H9 (cell line): Measurements from ENCODE around the gene ATXN10. TPM values are rescaled to one million over a fixed set of nuclear protein-coding genes. Genes with fewer than 3 reads are reported as not detected.

ENCODE experiments used
- DNase-seq: peaks from one replicate; pipeline ENCODE4 v3.0.0-alpha.2; 2017
- H2AFZ ChIP-seq: one replicate; pipeline ENCODE4 v1.6.1; 2013; ENCODE audit warnings: mild to moderate bottlenecking, low read length, control low read depth, moderate library complexity
- H2AK5ac ChIP-seq: 2 replicates; pipeline ENCODE4 v1.6.1; 2013; ENCODE audit warnings: low read length, control low read depth, mixed read lengths; ENCODE audit not compliant: insufficient read length
- H2BK120ac ChIP-seq: one replicate; pipeline ENCODE4 v1.6.1; 2013; ENCODE audit warnings: low read depth, mild to moderate bottlenecking, low read length, control low read depth, inconsistent platforms; ENCODE audit not compliant: poor library complexity, severe bottlenecking
- H2BK12ac ChIP-seq: 2 replicates; pipeline ENCODE4 v1.6.1; 2013; ENCODE audit warnings: low read length, control low read depth, mixed read lengths, low read depth; ENCODE audit not compliant: insufficient read length
- H2BK15ac ChIP-seq: 2 replicates; pipeline ENCODE4 v1.6.1; 2013; ENCODE audit warnings: low read depth, low read length, control low read depth
- H2BK20ac ChIP-seq: one replicate; pipeline ENCODE4 v1.6.1; 2013; ENCODE audit warnings: low read depth, mild to moderate bottlenecking, low read length, control low read depth, inconsistent platforms; ENCODE audit not compliant: poor library complexity, severe bottlenecking
- H2BK5ac ChIP-seq: 2 replicates; pipeline ENCODE4 v1.6.1; 2013; ENCODE audit warnings: low read length, control low read depth, mixed read lengths; ENCODE audit not compliant: insufficient read length
- H3K14ac ChIP-seq: 2 replicates; pipeline ENCODE4 v1.6.1; 2013; ENCODE audit warnings: low read length, control low read depth; ENCODE audit not compliant: insufficient read depth
- H3K18ac ChIP-seq: 2 replicates; pipeline ENCODE4 v1.6.1; 2013; ENCODE audit warnings: low read depth, mild to moderate bottlenecking, mixed read lengths, low read length, control low read depth; ENCODE audit not compliant: insufficient read length
- H3K23ac ChIP-seq: 2 replicates; pipeline ENCODE4 v1.6.1; 2013; ENCODE audit warnings: low read length, control low read depth, mixed read lengths, low read depth; ENCODE audit not compliant: insufficient read length
- H3K23me2 ChIP-seq: 2 replicates; pipeline ENCODE4 v1.6.1; 2013; ENCODE audit warnings: low read depth, mild to moderate bottlenecking, mixed read lengths, low read length, control low read depth; ENCODE audit not compliant: insufficient read length, poor library complexity, severe bottlenecking
- H3K27ac ChIP-seq: 2 replicates; pipeline ENCODE4 v1.5.1; 2013; ENCODE audit warnings: low read length, control low read depth, mixed read lengths, low read depth; ENCODE audit not compliant: insufficient read length
- H3K27me3 ChIP-seq: 2 replicates; pipeline ENCODE4 v1.6.1; 2013; ENCODE audit warnings: low read length, control low read depth, inconsistent platforms; ENCODE audit not compliant: insufficient read depth
- H3K4ac ChIP-seq: 2 replicates; pipeline ENCODE4 v1.6.1; 2013; ENCODE audit warnings: low read depth, mild to moderate bottlenecking, control low read depth, inconsistent platforms, low read length, moderate library complexity
- H3K4me1 ChIP-seq: 2 replicates; pipeline ENCODE4 v1.6.1; 2013; ENCODE audit warnings: low read length, control low read depth, inconsistent platforms; ENCODE audit not compliant: insufficient read depth
- H3K4me2 ChIP-seq: 2 replicates; pipeline ENCODE4 v1.6.1; 2013; ENCODE audit warnings: low read length, control low read depth, mixed read lengths; ENCODE audit not compliant: insufficient read length, insufficient read depth
- H3K56ac ChIP-seq: 2 replicates; pipeline ENCODE4 v1.6.1; 2013; ENCODE audit warnings: low read depth, mild to moderate bottlenecking, mixed read lengths, low read length, control low read depth; ENCODE audit not compliant: insufficient read length
- H3K79me1 ChIP-seq: 2 replicates; pipeline ENCODE4 v1.6.1; 2013; ENCODE audit warnings: low read depth, mild to moderate bottlenecking, moderate library complexity, low read length, control low read depth, inconsistent platforms; ENCODE audit not compliant: insufficient read depth, poor library complexity, severe bottlenecking
- H3K79me2 ChIP-seq: 2 replicates; pipeline ENCODE4 v1.6.1; 2013; ENCODE audit warnings: low read length, control low read depth, inconsistent platforms; ENCODE audit not compliant: insufficient read depth
- H3K9ac ChIP-seq: 2 replicates; pipeline ENCODE4 v1.6.1; 2013; ENCODE audit warnings: low read length, control low read depth, mixed read lengths; ENCODE audit not compliant: insufficient read length; ENCODE audit errors: extremely low read depth
- H3K9me3 ChIP-seq: one replicate; pipeline ENCODE4 v1.6.1; 2013; ENCODE audit warnings: low read depth, low read length, inconsistent platforms; ENCODE audit not compliant: control insufficient read depth
- H3T11ph ChIP-seq: one replicate; pipeline ENCODE4 v1.6.1; 2013; ENCODE audit warnings: mild to moderate bottlenecking, low read length, control low read depth, inconsistent platforms
- H4K20me1 ChIP-seq: one replicate; pipeline ENCODE4 v1.6.1; 2013; ENCODE audit not compliant: control insufficient read depth, insufficient read length, insufficient read depth
- H4K5ac ChIP-seq: 2 replicates; pipeline ENCODE4 v1.6.1; 2013; ENCODE audit warnings: low read depth, mild to moderate bottlenecking, mixed read lengths, low read length, control low read depth; ENCODE audit not compliant: insufficient read length
- H4K8ac ChIP-seq: replicated peaks from 2 replicates; pipeline ENCODE4 v1.6.1; 2013; ENCODE audit warnings: low read length, control low read depth, mixed read lengths, low read depth; ENCODE audit not compliant: insufficient read length
- H4K91ac ChIP-seq: 2 replicates; pipeline ENCODE4 v1.6.1; 2013; ENCODE audit warnings: low read depth, mild to moderate bottlenecking, moderate library complexity, mixed read lengths, low read length, control low read depth; ENCODE audit not compliant: insufficient read length
- H3K27ac Mint-ChIP-seq, 3 experiments: 2 replicates in 2 of 3; 3 replicates in 1 of 3; pipeline ENCODE4 v1.8.0; 2020 to 2021; ENCODE audit warnings: mixed read lengths in 3 of 3, mild to moderate bottlenecking in 1 of 3, moderate library complexity in 1 of 3
- H3K27me3 Mint-ChIP-seq: 2 replicates; pipeline ENCODE4 v1.8.0; 2021; ENCODE audit warnings: low read depth, mild to moderate bottlenecking, moderate library complexity, mixed read lengths
- H3K36me3 Mint-ChIP-seq, 3 experiments: 2 replicates in 2 of 3; 3 replicates in 1 of 3; pipeline ENCODE4 v1.8.0; 2020 to 2021; ENCODE audit warnings: low read depth in 3 of 3, mixed read lengths in 3 of 3; ENCODE audit not compliant: insufficient read depth in 1 of 3
- H3K4me1 Mint-ChIP-seq, 2 experiments: 2 replicates each; pipeline ENCODE4 v1.8.0; 2020; ENCODE audit warnings: mixed read lengths in 2 of 2
- H3K4me3 Mint-ChIP-seq, 2 experiments: 2 replicates in 1 of 2; 3 replicates in 1 of 2; pipeline ENCODE4 v1.8.0; 2020 to 2021; ENCODE audit warnings: mild to moderate bottlenecking in 2 of 2, mixed read lengths in 2 of 2, moderate library complexity in 1 of 2
- H3K9me3 Mint-ChIP-seq, 2 experiments: 2 replicates in 1 of 2; 3 replicates in 1 of 2; pipeline ENCODE4 v1.8.0; 2020; ENCODE audit warnings: mild to moderate bottlenecking in 2 of 2, mixed read lengths in 2 of 2, moderate library complexity in 1 of 2
- WGBS: extraction: QIAGEN DNeasy Blood & Tissue Kit; methylation state at CpG from one replicate; pipeline ENCODE4 v1.1.7; 2013; ENCODE audit warnings: missing lambda C conversion rate, low lambda C conversion rate, mixed read lengths; ENCODE audit not compliant: insufficient read length; ENCODE audit errors: extremely low coverage; 5-methylcytosine and 5-hydroxymethylcytosine counted together
- total RNA-seq: library from RNA; stranded (reverse); gene quantifications from 2 replicates; pipeline ENCODE4 v1.2.1, GENCODE V29; 2021
- TF ChIP-seq, protein P1 (sequence below): fragments of 200-600 bp; sonication (generic); conservative IDR thresholded peaks from 3 replicates; pipeline ENCODE4 v1.8.0; 2021; ENCODE audit warnings: antibody characterized with exemption, mild to moderate bottlenecking

Gene ATXN10
- total RNA-seq, 1 experiment from 2014 or later, result 210 TPM

DNA sequence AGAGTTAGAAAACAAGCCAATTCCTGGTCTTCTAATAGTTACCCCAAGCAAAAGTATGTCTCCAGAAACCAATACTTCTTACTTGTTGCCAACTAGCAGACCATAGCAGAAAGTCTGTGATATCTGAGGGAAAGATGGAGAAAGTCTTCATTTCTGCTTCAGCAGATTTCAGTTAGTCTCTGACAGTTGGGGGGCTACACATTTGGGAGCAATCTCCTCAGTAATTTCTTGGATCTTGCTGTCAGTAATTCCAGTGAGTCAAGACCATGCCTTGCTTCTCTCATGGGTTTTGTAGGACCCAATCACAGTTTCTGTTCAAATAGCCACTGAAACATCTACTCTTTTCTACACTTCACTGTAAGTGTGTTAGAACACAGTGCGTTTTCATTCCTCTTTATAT, 118.8 kb downstream of the ATXN10 start:
- no peak for DNase-seq
- no peak overlapping the region for H2BK12ac ChIP-seq
- no peak overlapping the region for H3K18ac ChIP-seq
- H3K79me1 ChIP-seq, result peaks cover 4% of the 10 kb centered on the region
- no CpG with 5 or more reads among the region's 1 CpG for WGBS
- no peak overlapping the region for H2BK20ac ChIP-seq
- Mint-ChIP-seq H3K27me3 (no peaks in the 10 kb centered on the region), H3K4me1 (peaks cover 18 to 19% of the 10 kb centered on the region in 2 experiments), H3K9me3 (peaks cover 15 to 18% of the 10 kb centered on the region in 2 experiments), H3K4me3 (no peak overlapping the region), H3K36me3 (peaks cover 25 to 29% (median 29%) of the 10 kb centered on the region in 3 experiments), H3K27ac (no peak overlapping the region)
- no peak overlapping the region for H2BK5ac ChIP-seq
- no peaks in the 10 kb centered on the region for H3K27me3 ChIP-seq
- no peaks in the 10 kb centered on the region for H3K23me2 ChIP-seq
- H3K27ac ChIP-seq, result no peak overlapping the region
- H2AFZ ChIP-seq, result no peak overlapping the region
- no peaks in the 10 kb centered on the region for H4K20me1 ChIP-seq
- no peak overlapping the region for H4K8ac ChIP-seq
- H3T11ph ChIP-seq, result no peak overlapping the region
- H4K91ac ChIP-seq, result no peak overlapping the region
- no peak overlapping the region for H4K5ac ChIP-seq
- no peak overlapping the region for H3K14ac ChIP-seq
- H2AK5ac ChIP-seq, result no peak overlapping the region
- H3K9ac ChIP-seq, result no peak overlapping the region
- H3K56ac ChIP-seq, result no peak overlapping the region
- no peak overlapping the region for H3K23ac ChIP-seq
- H2BK15ac ChIP-seq, result no peak overlapping the region
- H3K4me2 ChIP-seq, result no peak overlapping the region
- no peak overlapping the region for H2BK120ac ChIP-seq
- peaks cover 7% of the 10 kb centered on the region for H3K9me3 ChIP-seq
- no peaks in the 10 kb centered on the region for H3K4me1 ChIP-seq
- H3K4ac ChIP-seq, result no peak overlapping the region
- no peaks in the 10 kb centered on the region for H3K79me2 ChIP-seq
- TF ChIP-seq, protein P1, sequence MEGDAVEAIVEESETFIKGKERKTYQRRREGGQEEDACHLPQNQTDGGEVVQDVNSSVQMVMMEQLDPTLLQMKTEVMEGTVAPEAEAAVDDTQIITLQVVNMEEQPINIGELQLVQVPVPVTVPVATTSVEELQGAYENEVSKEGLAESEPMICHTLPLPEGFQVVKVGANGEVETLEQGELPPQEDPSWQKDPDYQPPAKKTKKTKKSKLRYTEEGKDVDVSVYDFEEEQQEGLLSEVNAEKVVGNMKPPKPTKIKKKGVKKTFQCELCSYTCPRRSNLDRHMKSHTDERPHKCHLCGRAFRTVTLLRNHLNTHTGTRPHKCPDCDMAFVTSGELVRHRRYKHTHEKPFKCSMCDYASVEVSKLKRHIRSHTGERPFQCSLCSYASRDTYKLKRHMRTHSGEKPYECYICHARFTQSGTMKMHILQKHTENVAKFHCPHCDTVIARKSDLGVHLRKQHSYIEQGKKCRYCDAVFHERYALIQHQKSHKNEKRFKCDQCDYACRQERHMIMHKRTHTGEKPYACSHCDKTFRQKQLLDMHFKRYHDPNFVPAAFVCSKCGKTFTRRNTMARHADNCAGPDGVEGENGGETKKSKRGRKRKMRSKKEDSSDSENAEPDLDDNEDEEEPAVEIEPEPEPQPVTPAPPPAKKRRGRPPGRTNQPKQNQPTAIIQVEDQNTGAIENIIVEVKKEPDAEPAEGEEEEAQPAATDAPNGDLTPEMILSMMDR, result no peak
